NCI-H82 treated with DMSO at 0.1 percent for 48 hours (cell line): ENCODE measurements around the gene THSD4.
A peak's percentile ranks its signal among the peaks of the same experiment; 100 is the strongest.

Source experiments
- DNase-seq: peaks from one replicate; lab custom pipeline; 2025; ENCODE audit not compliant: unreplicated experiment; lab: John Stamatoyannopoulos, UW

THSD4 gene

DNA sequence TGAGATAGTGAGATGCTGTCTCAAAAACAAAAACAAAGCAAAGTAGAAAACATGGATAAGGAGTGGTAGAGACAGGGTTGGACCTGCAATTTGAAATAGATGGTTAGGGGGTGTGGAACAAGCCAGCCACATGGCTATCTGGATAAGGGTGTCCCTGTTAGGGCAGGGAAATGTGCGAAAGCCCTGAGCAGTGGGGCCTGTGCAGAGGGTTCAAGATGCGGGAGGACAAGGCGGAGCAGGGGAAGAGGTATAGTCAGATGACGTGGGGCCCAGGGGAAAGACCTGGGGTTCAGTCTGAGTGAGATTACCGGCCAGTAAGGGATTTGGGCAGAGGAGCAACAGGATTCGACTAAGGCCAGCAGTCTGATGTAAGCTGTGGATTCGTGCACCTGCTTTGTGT lies 676.7 kb downstream of the THSD4 start:
- no peak for DNase-seq

DNA sequence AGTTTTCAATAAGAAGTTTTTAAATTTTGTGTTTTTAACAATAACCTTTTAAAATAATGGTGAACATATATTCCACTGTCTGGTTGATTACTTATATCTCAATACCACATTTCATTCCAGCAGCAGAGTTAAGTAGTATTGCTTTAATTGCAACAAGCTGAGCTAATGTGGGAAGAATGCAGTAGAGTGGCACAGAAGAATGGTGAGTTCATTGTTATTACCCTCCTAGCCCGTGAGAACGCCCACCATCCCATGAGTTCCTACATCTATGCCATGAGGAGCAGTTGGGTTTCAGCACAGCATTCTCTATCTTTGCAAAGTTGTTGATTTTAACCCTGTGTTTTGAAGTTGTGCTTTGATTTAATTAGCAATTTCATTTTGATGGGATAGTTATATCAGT lies 677.2 kb downstream of the THSD4 start:
- DNase-seq = no peak

DNA sequence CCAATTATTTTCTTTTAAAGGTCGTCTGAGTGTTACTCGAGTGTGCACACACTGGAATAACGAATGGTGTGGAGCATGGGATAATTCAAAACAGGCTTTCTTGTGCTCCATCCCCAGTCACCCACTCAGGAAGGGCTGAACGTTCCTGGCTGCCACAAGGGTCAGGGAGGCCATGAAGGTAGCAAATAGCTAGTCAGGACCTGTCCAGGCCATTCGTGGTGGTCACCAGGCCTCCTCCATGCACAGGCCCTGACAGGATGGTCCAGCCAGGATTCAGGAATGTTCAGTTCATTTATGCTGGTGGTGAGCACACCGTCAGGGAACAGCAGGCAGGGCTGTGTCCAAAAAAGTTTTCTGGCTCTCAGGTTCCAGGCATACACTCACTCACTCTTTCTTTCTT lies 683.4 kb downstream of the THSD4 start:
- DNase-seq = no peak

DNA sequence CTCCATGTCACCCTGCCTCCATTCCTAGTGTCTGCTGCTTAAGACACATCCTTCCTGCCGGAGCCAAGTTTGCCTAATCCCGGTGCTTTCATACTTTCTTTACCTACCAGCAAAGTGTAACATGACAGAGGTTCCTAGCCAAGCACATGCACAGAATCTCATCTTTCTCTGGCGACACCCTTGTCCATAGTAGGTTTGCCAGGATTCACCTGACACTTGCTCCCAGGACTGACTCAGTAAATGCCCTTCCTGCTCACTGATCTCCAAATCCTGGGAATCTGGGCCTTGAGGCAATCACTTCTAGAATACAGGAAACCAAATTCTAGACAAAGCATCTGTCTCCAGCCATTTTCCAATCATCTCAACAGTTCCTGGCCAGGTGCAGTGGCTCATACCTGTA lies 684.9 kb downstream of the THSD4 start:
- DNase-seq = no peak

GRCh38 chr15:71800835-71801745 lies 685.8 kb downstream of the THSD4 start:
- DNase-seq = peak; percentile 25

GRCh38 chr15:71801935-71802655 lies 686.8 kb downstream of the THSD4 start:
- no peak for DNase-seq

DNA sequence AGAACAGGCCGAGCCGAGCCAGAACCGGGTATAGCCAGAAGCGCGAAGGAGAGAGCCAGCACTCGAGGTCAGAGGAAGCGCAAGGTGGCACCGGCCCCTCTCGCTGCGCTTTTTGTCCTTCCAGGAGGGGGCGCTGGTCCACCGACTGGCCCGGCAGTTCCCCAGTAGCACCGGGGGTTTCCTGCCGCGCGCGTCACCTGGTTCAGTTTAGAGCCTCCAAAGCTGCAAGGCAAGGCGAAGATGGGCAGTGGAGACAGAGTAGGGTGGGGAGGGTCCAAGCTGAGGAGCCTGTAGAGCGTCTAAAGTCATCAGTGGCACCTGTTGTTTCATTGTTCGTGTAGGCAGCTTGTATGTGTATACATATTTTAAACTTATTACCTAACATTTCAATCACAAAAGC lies 687.5 kb downstream of the THSD4 start:
- no peak for DNase-seq

DNA sequence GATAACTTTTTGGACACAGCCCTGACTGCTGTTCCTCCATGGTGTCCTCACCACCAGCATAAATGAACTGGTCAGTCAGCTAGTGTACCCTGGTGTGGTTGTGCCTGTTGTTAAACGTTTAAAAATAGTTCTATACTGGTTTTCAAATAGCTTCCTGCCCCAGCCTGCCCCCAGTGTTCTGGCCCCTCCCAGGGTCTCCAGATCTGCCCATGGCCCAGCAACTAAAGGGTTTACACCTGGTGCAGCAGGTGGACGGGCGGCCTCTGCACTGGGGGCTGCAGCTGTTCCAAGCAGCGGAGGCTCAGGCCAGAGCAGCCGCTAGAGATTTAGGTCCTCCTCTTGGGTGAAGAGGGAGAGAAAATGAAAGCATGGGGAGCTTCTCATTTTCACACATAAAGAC lies 689.0 kb downstream of the THSD4 start:
- DNase-seq = no peak

- DNase-seq = no peak
Observed at GRCh38 chr15:71804695-71805470, 689.6 kb downstream of the THSD4 start.

DNA sequence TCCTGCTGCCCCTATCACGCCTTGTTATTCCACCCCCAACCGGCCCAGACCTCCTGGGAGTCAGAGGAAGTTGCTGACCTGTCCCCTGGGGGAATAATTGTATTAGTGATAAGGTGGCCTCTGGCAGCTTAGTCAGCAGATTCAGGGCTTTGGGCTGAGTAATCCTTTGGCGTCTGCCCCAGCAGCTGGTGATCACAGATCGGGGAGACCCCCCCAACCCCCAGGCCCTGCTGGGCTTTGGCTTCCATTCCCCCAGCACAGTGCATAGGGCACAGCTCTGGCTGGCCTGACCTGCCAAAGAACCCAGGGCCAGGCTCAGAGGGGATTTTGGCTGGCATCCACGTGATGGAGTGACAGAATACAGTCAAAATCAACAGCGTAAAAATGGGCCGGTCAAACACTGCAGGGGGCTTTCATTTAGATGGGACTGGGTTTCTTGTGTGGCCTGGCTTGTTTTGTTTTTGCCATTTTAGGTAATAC lies 691.2 kb downstream of the THSD4 start:
- DNase-seq = peak; percentile 85

- peak; percentile 83 for DNase-seq
Observed at GRCh38 chr15:71807125-71807629, 691.9 kb downstream of the THSD4 start.

- DNase-seq = no peak
Observed at GRCh38 chr15:71807691-71808091, 692.4 kb downstream of the THSD4 start.

- DNase-seq = peak; percentile 16
Observed at GRCh38 chr15:71808311-71809020, 693.2 kb downstream of the THSD4 start.

DNA sequence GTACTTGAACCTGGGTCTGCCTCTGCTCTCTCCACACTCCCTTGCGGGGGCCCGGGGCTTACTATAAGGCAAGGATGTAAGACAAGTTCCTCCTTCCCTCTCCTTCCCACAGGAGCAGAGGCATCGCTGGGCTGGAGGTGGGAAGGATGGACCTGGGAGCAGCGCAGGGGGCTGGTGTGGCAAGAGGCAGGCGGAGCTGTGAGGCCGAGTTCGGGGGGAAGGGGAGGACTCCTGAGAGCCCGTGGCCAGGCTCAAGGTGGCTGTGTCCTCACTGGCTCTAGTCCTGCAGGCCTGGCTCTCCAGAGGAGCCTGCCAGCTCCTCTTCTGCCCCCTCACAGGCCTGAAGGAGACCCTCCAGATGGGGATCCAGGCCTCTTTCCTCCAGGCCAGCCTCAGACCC lies 694.1 kb downstream of the THSD4 start:
- DNase-seq = no peak

GRCh38 chr15:71810256-71811035 lies 695.2 kb downstream of the THSD4 start, which contains the start of gene NR2E3:
TSS of gene NR2E3 (plus strand) at chr15:71810554. CDS start at chr15:71810744, 190 bp downstream.
- no peak for DNase-seq

GRCh38 chr15:71811036-71811736 lies 695.9 kb downstream of the THSD4 start:
- DNase-seq = no peak

DNA sequence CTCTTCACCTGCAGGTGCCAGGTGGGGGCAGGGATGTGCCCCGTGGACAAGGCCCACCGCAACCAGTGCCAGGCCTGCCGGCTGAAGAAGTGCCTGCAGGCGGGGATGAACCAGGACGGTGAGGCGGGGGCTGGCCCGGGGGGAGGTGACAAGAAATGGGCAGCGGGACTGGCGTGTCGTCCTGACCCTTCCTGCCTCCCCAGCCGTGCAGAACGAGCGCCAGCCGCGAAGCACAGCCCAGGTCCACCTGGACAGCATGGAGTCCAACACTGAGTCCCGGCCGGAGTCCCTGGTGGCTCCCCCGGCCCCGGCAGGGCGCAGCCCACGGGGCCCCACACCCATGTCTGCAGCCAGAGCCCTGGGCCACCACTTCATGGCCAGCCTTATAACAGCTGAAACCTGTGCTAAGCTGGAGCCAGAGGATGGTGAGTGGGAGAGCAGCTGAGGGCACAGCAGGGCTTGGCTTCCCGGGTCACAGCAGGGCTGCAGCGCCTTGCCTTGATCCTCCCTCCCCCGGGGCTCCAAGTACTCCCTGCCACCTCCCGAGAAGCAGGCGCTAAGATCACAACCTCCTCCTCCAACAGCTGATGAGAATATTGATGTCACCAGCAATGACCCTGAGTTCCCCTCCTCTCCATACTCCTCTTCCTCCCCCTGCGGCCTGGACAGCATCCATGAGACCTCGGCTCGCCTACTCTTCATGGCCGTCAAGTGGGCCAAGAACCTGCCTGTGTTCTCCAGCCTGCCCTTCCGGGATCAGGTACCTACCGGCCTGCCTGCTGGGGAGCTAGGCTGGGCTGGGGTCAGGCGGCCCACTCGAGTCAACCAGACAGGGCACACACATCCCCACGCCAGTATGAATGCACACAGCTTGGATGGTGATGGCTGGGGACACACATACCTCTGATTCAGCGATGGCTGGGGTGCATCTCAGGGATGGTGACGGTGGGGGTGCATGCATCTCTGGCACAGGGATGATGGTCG lies 696.8 kb downstream of the THSD4 start:
- no peak for DNase-seq
